ENCODE measurements around the gene JPH3.

- no peak for TF ChIP-seq GATA2 (IDR thresholded peaks at IDR 0.05; ENCODE audit: low read depth, low read length)
- no peak for TF ChIP-seq GATA3 (IDR thresholded peaks at IDR 0.05; ENCODE audit: low read depth, low read length)
These were observed 29.3 kb upstream of the JPH3 start for GRCh38 chr16:87572959-87573358.

Data from SH-SY5Y (cell line).